HCT116 (cell line): ENCODE measurements around the gene LAMB2. TPM values are rescaled to one million over a fixed set of nuclear protein-coding genes. Genes with fewer than 3 reads are reported as not detected.

Experiments used
- ATAC-seq: fragments of 200-7000 bp; cut with Tn5 transposase; 2 replicates; pipeline ENCODE4 v1.9.1; 2020; ENCODE audit warnings: mild to moderate bottlenecking, moderate library complexity
- BruUV-seq: library from RNA; stranded (reverse); fragments of 400-500 nt; replicated peaks from 2 replicates; lab custom pipeline; 2021; lab: Mats Ljungman, UMichigan
- CTCF ChIA-PET: fragments of 300-600 bp; sonication (Branson Sonifier 250); formaldehyde crosslinking; loops from one replicate; lab custom pipeline; 2021; ENCODE audit warnings: antibody characterized with exemption; lab: Charles Lee
- POLR2A ChIA-PET: fragments of 300-600, 350-600 bp; sonication (Branson Sonifier 250); formaldehyde crosslinking; loops from one replicate; lab custom pipeline; 2021; ENCODE audit warnings: antibody characterized with exemption; lab: Charles Lee
- RAD21 ChIA-PET, 2 experiments: fragments of 300-600 bp; sonication (Branson Sonifier 250); formaldehyde crosslinking; loops; one replicate each; lab custom pipeline; 2023; ENCODE audit warnings: low total read pairs in 2 of 2; ENCODE audit not compliant: uncharacterized antibody in 2 of 2, unreplicated experiment in 2 of 2, low non-redundant PET in 1 of 2; lab: Charles Lee
- DNase-seq: peaks from one replicate; pipeline ENCODE4 v3.0.0-alpha.2; 2010; ENCODE audit warnings: low read depth, low spot score
- H2AFZ ChIP-seq: fragments of 200-600 bp; shearing (Covaris generic), sonication (generic); 2 replicates; pipeline ENCODE4 v1.6.1; 2017; ENCODE audit warnings: low read depth, mixed run types, mixed read lengths, antibody characterized with exemption, low read length; ENCODE audit not compliant: poor library complexity, severe bottlenecking
- H3K27ac ChIP-seq: 2 replicates; pipeline ENCODE4 v1.5.1; 2012; ENCODE audit warnings: low read depth, low read length
- H3K27me3 ChIP-seq: fragments of 200-600 bp; sonication (generic); 2 replicates; pipeline ENCODE4 v1.6.1; 2016; ENCODE audit warnings: mixed run types, low read length, mixed read lengths; ENCODE audit not compliant: insufficient read depth
- H3K36me3 ChIP-seq, 2 experiments: fragments of 200-500 bp in 1 of 2; fragments of 200-600 bp in 1 of 2; sonication (Bioruptor generic) in 1 of 2; sonication (generic) in 1 of 2; 2 replicates each; pipeline versions ENCODE4 v1.5.1 to v1.6.1; 2014 to 2016; ENCODE audit warnings: low read length in 2 of 2, inconsistent platforms in 1 of 2, mixed read lengths in 1 of 2, mixed run types in 1 of 2; ENCODE audit not compliant: insufficient read depth in 2 of 2, control insufficient read depth in 1 of 2
- H3K4me1 ChIP-seq, 2 experiments: fragments of 200-600 bp in 1 of 2; sonication (generic) in 1 of 2; 2 replicates each; pipeline versions ENCODE4 v1.5.1 to v1.6.1; 2012 to 2017; ENCODE audit warnings: low read length in 2 of 2, inconsistent platforms in 1 of 2, mild to moderate bottlenecking in 1 of 2, mixed read lengths in 1 of 2, mixed run types in 1 of 2, moderate library complexity in 1 of 2; ENCODE audit not compliant: insufficient read depth in 2 of 2, control insufficient read depth in 1 of 2
- H3K4me2 ChIP-seq: fragments of 200-600 bp; sonication (generic); 2 replicates; pipeline ENCODE4 v1.6.1; 2017; ENCODE audit warnings: mixed run types, low read length, mixed read lengths
- H3K4me3 ChIP-seq, 2 experiments: fragments of 200-600 bp in 1 of 2; sonication (generic) in 1 of 2; replicated peaks in 1 of 2; 2 replicates each; pipeline ENCODE4 v1.5.1; 2011 to 2016; ENCODE audit warnings: low read length in 2 of 2, control low read depth in 1 of 2, low read depth in 1 of 2, mild to moderate bottlenecking in 1 of 2, mixed read lengths in 1 of 2, mixed run types in 1 of 2
- H3K79me2 ChIP-seq: fragments of 200-600 bp; sonication (generic); 2 replicates; pipeline ENCODE4 v1.6.1; 2017; ENCODE audit warnings: mild to moderate bottlenecking, mixed run types, low read length, moderate library complexity, mixed read lengths; ENCODE audit not compliant: insufficient read depth
- H3K9ac ChIP-seq: fragments of 200-600 bp; sonication (generic); 2 replicates; pipeline ENCODE4 v1.6.1; 2016; ENCODE audit warnings: low read length, mixed read lengths
- H3K9me2 ChIP-seq: fragments of 200-600 bp; sonication (generic), shearing (Covaris generic); 2 replicates; pipeline ENCODE4 v1.6.1; 2017; ENCODE audit warnings: mixed run types, mild to moderate bottlenecking, moderate library complexity; ENCODE audit not compliant: insufficient read depth
- H3K9me3 ChIP-seq, 2 experiments: fragments of 200-500 bp in 1 of 2; fragments of 200-600 bp in 1 of 2; sonication (Bioruptor generic) in 1 of 2; sonication (generic) in 1 of 2; 2 replicates each; pipeline ENCODE4 v1.6.1; 2014 to 2017; ENCODE audit warnings: low read length in 2 of 2, mixed read lengths in 2 of 2, inconsistent platforms in 1 of 2, low read depth in 1 of 2, mild to moderate bottlenecking in 1 of 2, mixed run types in 1 of 2, moderate library complexity in 1 of 2; ENCODE audit not compliant: control insufficient read depth in 1 of 2, insufficient read depth in 1 of 2
- H4K20me1 ChIP-seq: fragments of 200-600 bp; sonication (generic), shearing (Covaris generic); 2 replicates; pipeline ENCODE4 v1.6.1; 2017; ENCODE audit warnings: mixed run types, mild to moderate bottlenecking, moderate library complexity; ENCODE audit not compliant: insufficient read depth
- ELF1 ChIP-seq: IDR thresholded peaks from 2 replicates; pipeline ENCODE4 v1.6.1; 2012; ENCODE audit warnings: low read depth, borderline replicate concordance
- FOSL1 ChIP-seq: IDR thresholded peaks from 2 replicates; pipeline ENCODE4 v1.6.1; 2012; ENCODE audit warnings: low read depth
- JUND ChIP-seq: IDR thresholded peaks from 2 replicates; pipeline ENCODE4 v1.6.1; 2012
- POLR2A ChIP-seq: IDR thresholded peaks from 2 replicates; pipeline ENCODE4 v1.7.0; 2011; ENCODE audit warnings: borderline replicate concordance; ENCODE audit not compliant: insufficient read depth, insufficient read length; ENCODE audit errors: extremely low read depth
- POLR2AphosphoS5 ChIP-seq: IDR thresholded peaks from 2 replicates; pipeline ENCODE4 v1.6.1; 2011; ENCODE audit warnings: mild to moderate bottlenecking, low read depth, low read length, moderate library complexity
- RAD21 ChIP-seq: IDR thresholded peaks from 2 replicates; pipeline ENCODE4 v1.6.1; 2012; ENCODE audit warnings: low read depth, mild to moderate bottlenecking
- SIN3A ChIP-seq: IDR thresholded peaks from 2 replicates; pipeline ENCODE4 v1.6.1; 2012; ENCODE audit warnings: low read depth
- SP1 ChIP-seq: IDR thresholded peaks from 2 replicates; pipeline ENCODE4 v1.6.1; 2012; ENCODE audit warnings: low read depth
- SRF ChIP-seq: IDR thresholded peaks from 2 replicates; pipeline ENCODE4 v1.6.1; 2012; ENCODE audit warnings: low read depth
- TCF7L2 ChIP-seq: IDR thresholded peaks from 2 replicates; pipeline ENCODE4 v1.7.0; 2011; ENCODE audit warnings: borderline replicate concordance, inconsistent platforms; ENCODE audit not compliant: insufficient read depth, insufficient read length; ENCODE audit errors: extremely low read depth
- YY1 ChIP-seq: IDR thresholded peaks from 2 replicates; pipeline ENCODE4 v1.6.1; 2011; ENCODE audit warnings: low read length, low read depth, moderate library complexity, mild to moderate bottlenecking; ENCODE audit not compliant: insufficient replicate concordance; ENCODE audit errors: extremely low read depth
- ZFX ChIP-seq: fragments of 450-650 bp; IDR thresholded peaks from 2 replicates; pipeline ENCODE4 v1.6.1; 2017
- ZNF274 ChIP-seq: fragments of 200-500 bp; sonication (Bioruptor generic); IDR thresholded peaks from 2 replicates; pipeline ENCODE4 v1.6.1; 2014; ENCODE audit warnings: mild to moderate bottlenecking, low read depth, low read length, inconsistent platforms
- intact Hi-C: fragments of 100-400 bp; cut with micrococcal nuclease; formaldehyde crosslinking; loops from 2 replicates; pipeline ENCODE4 v1.10.0; 2022
- total RNA-seq: library from RNA; stranded (reverse); gene quantifications from one replicate; pipeline ENCODE4 v1.2.1, GENCODE V29; 2021; ENCODE audit not compliant: unreplicated experiment
- TF ChIP-seq, protein P1 (sequence below): IDR thresholded peaks from 2 replicates; pipeline ENCODE4 v1.6.1; 2012; ENCODE audit warnings: low read depth
- TF ChIP-seq, protein P2 (sequence below): IDR thresholded peaks from 2 replicates; pipeline ENCODE4 v1.6.1; 2011; ENCODE audit warnings: mild to moderate bottlenecking, low read length, moderate library complexity; ENCODE audit not compliant: insufficient replicate concordance; ENCODE audit errors: extremely low read depth
- TF ChIP-seq, protein P3 (sequence below): IDR thresholded peaks from 2 replicates; pipeline ENCODE4 v1.6.1; 2012
- TF ChIP-seq, protein P4 (sequence below), 3 experiments: fragments of 200-600 bp in 1 of 3; sonication (generic) in 1 of 3; IDR thresholded peaks in 2 of 3; conservative IDR thresholded peaks in 1 of 3; 2 replicates each; pipeline ENCODE4 v1.5.1; 2012 to 2017; ENCODE audit warnings: low read depth in 2 of 3, low read length in 2 of 3, antibody characterized with exemption in 1 of 3, borderline replicate concordance in 1 of 3, control low read depth in 1 of 3, mild to moderate bottlenecking in 1 of 3, mixed read lengths in 1 of 3, mixed run types in 1 of 3, moderate library complexity in 1 of 3; ENCODE audit not compliant: insufficient read depth in 1 of 3
- TF ChIP-seq, protein P5 (sequence below): IDR thresholded peaks from 2 replicates; pipeline ENCODE4 v1.6.1; 2012

LAMB2 gene
- total RNA-seq, 1 experiment from 2014 or later = 213 TPM

DNA sequence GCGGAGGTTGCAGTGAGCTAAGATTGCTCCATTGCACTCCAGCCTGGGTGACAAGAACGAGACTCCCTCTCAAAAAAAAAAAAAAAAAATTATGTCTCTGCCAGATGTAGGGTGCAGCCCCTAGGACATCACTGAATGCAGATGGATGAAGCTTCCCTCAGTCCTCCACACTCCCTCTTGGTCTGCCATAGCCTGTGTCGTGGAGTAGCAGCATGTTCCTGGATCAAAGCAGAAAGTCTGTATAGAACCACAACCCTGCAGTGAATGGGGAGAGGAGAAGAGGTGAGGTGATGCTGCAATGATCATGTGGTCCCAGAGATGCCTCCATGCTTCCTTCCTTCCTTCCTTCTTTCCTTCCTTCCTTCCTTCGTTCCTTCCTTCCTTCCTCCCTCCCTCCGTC, 15.3 kb upstream of the LAMB2 start (continued):
- no peak for TF ChIP-seq POLR2AphosphoS5
- no peak for TF ChIP-seq TCF7L2
- TF ChIP-seq, protein P1, sequence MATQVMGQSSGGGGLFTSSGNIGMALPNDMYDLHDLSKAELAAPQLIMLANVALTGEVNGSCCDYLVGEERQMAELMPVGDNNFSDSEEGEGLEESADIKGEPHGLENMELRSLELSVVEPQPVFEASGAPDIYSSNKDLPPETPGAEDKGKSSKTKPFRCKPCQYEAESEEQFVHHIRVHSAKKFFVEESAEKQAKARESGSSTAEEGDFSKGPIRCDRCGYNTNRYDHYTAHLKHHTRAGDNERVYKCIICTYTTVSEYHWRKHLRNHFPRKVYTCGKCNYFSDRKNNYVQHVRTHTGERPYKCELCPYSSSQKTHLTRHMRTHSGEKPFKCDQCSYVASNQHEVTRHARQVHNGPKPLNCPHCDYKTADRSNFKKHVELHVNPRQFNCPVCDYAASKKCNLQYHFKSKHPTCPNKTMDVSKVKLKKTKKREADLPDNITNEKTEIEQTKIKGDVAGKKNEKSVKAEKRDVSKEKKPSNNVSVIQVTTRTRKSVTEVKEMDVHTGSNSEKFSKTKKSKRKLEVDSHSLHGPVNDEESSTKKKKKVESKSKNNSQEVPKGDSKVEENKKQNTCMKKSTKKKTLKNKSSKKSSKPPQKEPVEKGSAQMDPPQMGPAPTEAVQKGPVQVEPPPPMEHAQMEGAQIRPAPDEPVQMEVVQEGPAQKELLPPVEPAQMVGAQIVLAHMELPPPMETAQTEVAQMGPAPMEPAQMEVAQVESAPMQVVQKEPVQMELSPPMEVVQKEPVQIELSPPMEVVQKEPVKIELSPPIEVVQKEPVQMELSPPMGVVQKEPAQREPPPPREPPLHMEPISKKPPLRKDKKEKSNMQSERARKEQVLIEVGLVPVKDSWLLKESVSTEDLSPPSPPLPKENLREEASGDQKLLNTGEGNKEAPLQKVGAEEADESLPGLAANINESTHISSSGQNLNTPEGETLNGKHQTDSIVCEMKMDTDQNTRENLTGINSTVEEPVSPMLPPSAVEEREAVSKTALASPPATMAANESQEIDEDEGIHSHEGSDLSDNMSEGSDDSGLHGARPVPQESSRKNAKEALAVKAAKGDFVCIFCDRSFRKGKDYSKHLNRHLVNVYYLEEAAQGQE = no peak

DNA sequence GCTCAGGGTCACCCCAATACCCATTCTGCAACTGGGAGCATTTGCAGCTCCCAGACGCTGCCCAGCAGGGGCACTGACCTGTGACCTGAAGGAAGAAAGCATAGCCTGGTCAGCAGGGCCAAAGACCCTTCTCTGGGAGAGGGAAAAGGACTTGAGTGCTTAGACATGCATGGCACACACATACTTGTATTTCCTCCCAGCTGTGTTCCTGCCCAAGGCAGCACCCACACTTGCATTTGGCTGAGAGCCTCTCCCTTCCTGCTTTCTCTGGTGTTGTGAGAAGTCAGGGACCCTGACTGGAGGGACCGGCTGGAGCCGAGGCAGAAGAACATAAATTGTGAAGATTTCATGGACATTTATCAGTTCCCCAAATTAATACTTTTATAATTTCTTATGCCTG, 7.2 kb upstream of the LAMB2 start:
- Histone ChIP-seq H3K4me2 (no peak overlapping the region), H3K79me2 (no peaks in the 10 kb centered on the region), H3K36me3 (no peaks in the 10 kb centered on the region), H3K27me3 (no peaks in the 10 kb centered on the region), H3K9me3 (peaks cover 3 to 5% of the 10 kb centered on the region in 2 experiments; a peak in 1 of 4 replicates), H3K9ac (no peak overlapping the region), H3K4me3 (no peak overlapping the region), H3K9me2 (no peaks in the 10 kb centered on the region), H3K4me1 (peaks cover 0 to 9% of the 10 kb centered on the region in 2 experiments; a peak in 1 of 4 replicates), H3K27ac (no peak overlapping the region), H4K20me1 (no peaks in the 10 kb centered on the region), H2AFZ (no peak overlapping the region)
- ChIA-PET POLR2A (no interaction called here), RAD21 (no interaction called here), CTCF (no interaction called here)
- TF ChIP-seq, protein P2, sequence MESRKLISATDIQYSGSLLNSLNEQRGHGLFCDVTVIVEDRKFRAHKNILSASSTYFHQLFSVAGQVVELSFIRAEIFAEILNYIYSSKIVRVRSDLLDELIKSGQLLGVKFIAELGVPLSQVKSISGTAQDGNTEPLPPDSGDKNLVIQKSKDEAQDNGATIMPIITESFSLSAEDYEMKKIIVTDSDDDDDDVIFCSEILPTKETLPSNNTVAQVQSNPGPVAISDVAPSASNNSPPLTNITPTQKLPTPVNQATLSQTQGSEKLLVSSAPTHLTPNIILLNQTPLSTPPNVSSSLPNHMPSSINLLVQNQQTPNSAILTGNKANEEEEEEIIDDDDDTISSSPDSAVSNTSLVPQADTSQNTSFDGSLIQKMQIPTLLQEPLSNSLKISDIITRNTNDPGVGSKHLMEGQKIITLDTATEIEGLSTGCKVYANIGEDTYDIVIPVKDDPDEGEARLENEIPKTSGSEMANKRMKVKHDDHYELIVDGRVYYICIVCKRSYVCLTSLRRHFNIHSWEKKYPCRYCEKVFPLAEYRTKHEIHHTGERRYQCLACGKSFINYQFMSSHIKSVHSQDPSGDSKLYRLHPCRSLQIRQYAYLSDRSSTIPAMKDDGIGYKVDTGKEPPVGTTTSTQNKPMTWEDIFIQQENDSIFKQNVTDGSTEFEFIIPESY = no peak
- no peak for TF ChIP-seq POLR2A
- TF ChIP-seq YY1 = no peak
- TF ChIP-seq, protein P3, sequence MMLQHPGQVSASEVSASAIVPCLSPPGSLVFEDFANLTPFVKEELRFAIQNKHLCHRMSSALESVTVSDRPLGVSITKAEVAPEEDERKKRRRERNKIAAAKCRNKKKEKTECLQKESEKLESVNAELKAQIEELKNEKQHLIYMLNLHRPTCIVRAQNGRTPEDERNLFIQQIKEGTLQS = no peak
- no peak for TF ChIP-seq ZNF274
- TF ChIP-seq JUND = no peak
- TF ChIP-seq FOSL1 = no peak
- TF ChIP-seq RAD21 = no peak
- TF ChIP-seq ELF1 = no peak
- TF ChIP-seq SRF = no peak
- TF ChIP-seq, protein P4, sequence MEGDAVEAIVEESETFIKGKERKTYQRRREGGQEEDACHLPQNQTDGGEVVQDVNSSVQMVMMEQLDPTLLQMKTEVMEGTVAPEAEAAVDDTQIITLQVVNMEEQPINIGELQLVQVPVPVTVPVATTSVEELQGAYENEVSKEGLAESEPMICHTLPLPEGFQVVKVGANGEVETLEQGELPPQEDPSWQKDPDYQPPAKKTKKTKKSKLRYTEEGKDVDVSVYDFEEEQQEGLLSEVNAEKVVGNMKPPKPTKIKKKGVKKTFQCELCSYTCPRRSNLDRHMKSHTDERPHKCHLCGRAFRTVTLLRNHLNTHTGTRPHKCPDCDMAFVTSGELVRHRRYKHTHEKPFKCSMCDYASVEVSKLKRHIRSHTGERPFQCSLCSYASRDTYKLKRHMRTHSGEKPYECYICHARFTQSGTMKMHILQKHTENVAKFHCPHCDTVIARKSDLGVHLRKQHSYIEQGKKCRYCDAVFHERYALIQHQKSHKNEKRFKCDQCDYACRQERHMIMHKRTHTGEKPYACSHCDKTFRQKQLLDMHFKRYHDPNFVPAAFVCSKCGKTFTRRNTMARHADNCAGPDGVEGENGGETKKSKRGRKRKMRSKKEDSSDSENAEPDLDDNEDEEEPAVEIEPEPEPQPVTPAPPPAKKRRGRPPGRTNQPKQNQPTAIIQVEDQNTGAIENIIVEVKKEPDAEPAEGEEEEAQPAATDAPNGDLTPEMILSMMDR (IDR thresholded peaks at IDR 0.05 in 2 of 3, conservative IDR thresholded peaks at IDR 0.05 in 1 of 3; ENCODE audit: borderline replicate concordance in 1 of 3, insufficient read depth in 1 of 3, low read depth in 2 of 3, low read length in 2 of 3) = no peak
- no peak for TF ChIP-seq ZFX
- TF ChIP-seq POLR2AphosphoS5 = no peak
- TF ChIP-seq SP1 = no peak
- TF ChIP-seq, protein P5, sequence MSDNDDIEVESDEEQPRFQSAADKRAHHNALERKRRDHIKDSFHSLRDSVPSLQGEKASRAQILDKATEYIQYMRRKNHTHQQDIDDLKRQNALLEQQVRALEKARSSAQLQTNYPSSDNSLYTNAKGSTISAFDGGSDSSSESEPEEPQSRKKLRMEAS = no peak
- no peak for TF ChIP-seq SIN3A
- BruUV-seq = no TSS peak
- intact Hi-C loops = no loop called here
- no peak for ATAC-seq
- no peak for DNase-seq
